Measurements from ENCODE around the gene FCHSD2. TPM values are rescaled to one million over a fixed set of nuclear protein-coding genes. Genes with fewer than 3 reads are reported as not detected.

Gene FCHSD2
- total and polyA plus RNA-seq, 9 of the 15 experiments (the other 6 are each of a cell fraction or from before 2014, with no cell fraction given) = 1.8 to 14.7 (median 6.4) TPM

GRCh38 chr11:72824811-72825505, 317.2 kb downstream of the FCHSD2 start:
- CTCF ChIA-PET (ENCODE audit: low intra/inter-chr PET ratio) = interaction anchor here (0.9 kb wide), 1 partner anchor 16 kb away, joined by 6 read pairs; no protein-coding TSS in a partner anchor
- WGBS (ENCODE audit: insufficient coverage, low coverage, missing lambda C conversion rate) = 42% methylated on average over 12 of the region's 15 CpGs
- intact Hi-C loops (cut with micrococcal nuclease) = no loop called here
- no peak for DNase-seq (ENCODE audit: extremely low read depth in 1 of 4, low spot score in 3 of 4)
- no peak overlapping the region for H3K4me3 ChIP-seq
- no TSS peak for BruUV-seq (replicated peaks)
- no peak overlapping the region for H3K4me2 ChIP-seq (ENCODE audit: insufficient read depth, low read length)
- in situ Hi-C loops (cut with MboI) = loop anchor here (5.0 kb wide), 1 partner anchor 417 kb away; no protein-coding TSS in a partner anchor
- FAIRE-seq = no peak
- no peak overlapping the region for H2AFZ ChIP-seq (ENCODE audit: low read depth, low read length)
- H3K79me2 ChIP-seq (ENCODE audit: control insufficient read depth, insufficient read depth, low read length) = no peaks in the 10 kb centered on the region
- H3K9me3 ChIP-seq (replicated peaks; ENCODE audit: control insufficient read depth, insufficient read depth, low read depth, low read length) = no peaks in the 10 kb centered on the region
- no peaks in the 10 kb centered on the region for H3K36me3 ChIP-seq (ENCODE audit: control insufficient read depth, insufficient read depth, low read length)
- peaks cover 0 to 38% of the 10 kb centered on the region in 2 experiments; a peak in 2 of 5 replicates for H3K4me1 ChIP-seq (replicated peaks in 1 of 2; ENCODE audit: control insufficient read depth in 2 of 2, insufficient read depth in 2 of 2, low read length in 2 of 2)
- ATAC-seq = no peak
- TF ChIP-seq POLR2G (IDR thresholded peaks at IDR 0.05; ENCODE audit: low read depth, low read length) = 0 out of 2 replicates have a peak, but pooled peaks have one; percentile 44
- TF ChIP-seq CC2D1A (IDR thresholded peaks at IDR 0.05) = no peak
- H3K9ac ChIP-seq (ENCODE audit: insufficient read depth in 1 of 2, low read depth in 2 of 2, low read length in 2 of 2) = peak overlapping the region in 1 of 2 experiments; percentile 10; a peak in 1 of 4 replicates
- POLR2A ChIA-PET = interaction anchor here (0.6 to 1.4 kb wide), 3 partner anchors 8 to 1925 kb away, joined by 3 to 4 read pairs (median 3); no protein-coding TSS in a partner anchor
- H4K20me1 ChIP-seq (replicated peaks; ENCODE audit: control insufficient read depth, insufficient read depth, low read length) = no peaks in the 10 kb centered on the region
- H3K9me1 ChIP-seq (ENCODE audit: control insufficient read depth, insufficient read depth, low read length) = no peaks in the 10 kb centered on the region
- H3K27me3 ChIP-seq (ENCODE audit: control insufficient read depth in 2 of 2, insufficient read depth in 2 of 2, low read length in 2 of 2) = no peaks in the 10 kb centered on the region
- no peak overlapping the region for H3K27ac ChIP-seq (ENCODE audit: extremely low read depth, low read depth, low read length)

DNA sequence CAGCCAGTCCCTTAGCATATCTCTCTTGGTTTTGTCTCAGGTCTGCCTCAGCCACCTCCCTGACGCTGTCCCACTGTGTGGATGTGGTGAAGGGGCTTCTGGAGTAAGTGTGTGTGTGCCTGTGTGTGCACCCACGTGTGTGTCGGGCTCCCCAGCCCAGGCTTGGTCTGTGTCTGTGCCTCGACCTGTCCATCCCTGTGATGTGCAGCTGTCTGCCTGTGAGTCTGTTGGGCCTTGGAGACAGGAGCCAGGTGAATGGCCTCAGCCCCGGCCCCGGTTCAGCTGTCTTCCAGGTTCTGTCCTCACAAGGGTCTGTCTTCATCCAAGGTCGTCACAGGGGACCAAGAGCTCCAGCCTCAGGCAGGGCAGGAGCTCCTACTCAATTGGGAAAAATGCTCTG, 318.1 kb downstream of the FCHSD2 start:
- Histone ChIP-seq H2AFZ (ENCODE audit: low read depth, low read length) (no peak overlapping the region), H3K9me3 (replicated peaks; ENCODE audit: control insufficient read depth, insufficient read depth, low read depth, low read length) (no peaks in the 10 kb centered on the region), H3K27me3 (ENCODE audit: control insufficient read depth in 2 of 2, insufficient read depth in 2 of 2, low read length in 2 of 2) (no peaks in the 10 kb centered on the region), H3K27ac (ENCODE audit: extremely low read depth, low read depth, low read length) (no peak overlapping the region), H3K36me3 (ENCODE audit: control insufficient read depth, insufficient read depth, low read length) (no peaks in the 10 kb centered on the region), H3K9ac (ENCODE audit: insufficient read depth in 1 of 2, low read depth in 2 of 2, low read length in 2 of 2) (0 out of 4 replicates have a peak overlapping the region, but pooled peaks of 1 of the 2 experiments have one; percentile 29), H3K4me1 (replicated peaks in 1 of 2; ENCODE audit: control insufficient read depth in 2 of 2, insufficient read depth in 2 of 2, low read length in 2 of 2) (peaks cover 0 to 35% of the 10 kb centered on the region in 2 experiments; a peak in 2 of 5 replicates), H3K4me3 (no peak overlapping the region), H3K79me2 (ENCODE audit: control insufficient read depth, insufficient read depth, low read length) (no peaks in the 10 kb centered on the region), H3K4me2 (ENCODE audit: insufficient read depth, low read length) (no peak overlapping the region), H3K9me1 (ENCODE audit: control insufficient read depth, insufficient read depth, low read length) (no peaks in the 10 kb centered on the region), H4K20me1 (replicated peaks; ENCODE audit: control insufficient read depth, insufficient read depth, low read length) (no peaks in the 10 kb centered on the region)
- in situ Hi-C loops (cut with MboI) = no loop called here
- ATAC-seq = no peak
- POLR2A ChIA-PET = interaction anchor here (0.6 to 1.4 kb wide), 2 partner anchors 8 to 369 kb away, joined by 3 to 4 read pairs; no protein-coding TSS in a partner anchor
- WGBS (ENCODE audit: insufficient coverage, low coverage, missing lambda C conversion rate) = 33% methylated on average over 7 of the region's 7 CpGs
- BruUV-seq (replicated peaks) = no TSS peak
- FAIRE-seq = no peak
- DNase-seq (ENCODE audit: extremely low read depth in 1 of 4, low spot score in 3 of 4) = no peak
- intact Hi-C loops (cut with micrococcal nuclease) = no loop called here
- CTCF ChIA-PET (ENCODE audit: low intra/inter-chr PET ratio) = interaction anchor here (0.9 kb wide), 1 partner anchor 17 kb away, joined by 6 read pairs; no protein-coding TSS in a partner anchor
- TF ChIP-seq FOS (IDR thresholded peaks at IDR 0.05; ENCODE audit: extremely low read depth, insufficient read length) (no peak), CCAR2 (IDR thresholded peaks at IDR 0.05; ENCODE audit: low read depth, low read length) (no peak), NFYB (IDR thresholded peaks at IDR 0.05; ENCODE audit: extremely low read depth, insufficient read length) (no peak), ZNF23 (CRISPR knock-in tag; IDR thresholded peaks at IDR 0.05) (no peak), ZNF175 (CRISPR knock-in tag; IDR thresholded peaks at IDR 0.05; ENCODE audit: low read depth) (no peak), ZNF75A (CRISPR knock-in tag; IDR thresholded peaks at IDR 0.05) (no peak), ZNF707 (CRISPR knock-in tag; conservative IDR thresholded peaks at IDR 0.05) (no peak), ZNF134 (CRISPR knock-in tag; conservative IDR thresholded peaks at IDR 0.05) (no peak), PRMT5 (CRISPR knock-in tag; IDR thresholded peaks at IDR 0.05) (no peak), CSDE1 (IDR thresholded peaks at IDR 0.05) (no peak)
- TF ChIP-seq, protein P1, sequence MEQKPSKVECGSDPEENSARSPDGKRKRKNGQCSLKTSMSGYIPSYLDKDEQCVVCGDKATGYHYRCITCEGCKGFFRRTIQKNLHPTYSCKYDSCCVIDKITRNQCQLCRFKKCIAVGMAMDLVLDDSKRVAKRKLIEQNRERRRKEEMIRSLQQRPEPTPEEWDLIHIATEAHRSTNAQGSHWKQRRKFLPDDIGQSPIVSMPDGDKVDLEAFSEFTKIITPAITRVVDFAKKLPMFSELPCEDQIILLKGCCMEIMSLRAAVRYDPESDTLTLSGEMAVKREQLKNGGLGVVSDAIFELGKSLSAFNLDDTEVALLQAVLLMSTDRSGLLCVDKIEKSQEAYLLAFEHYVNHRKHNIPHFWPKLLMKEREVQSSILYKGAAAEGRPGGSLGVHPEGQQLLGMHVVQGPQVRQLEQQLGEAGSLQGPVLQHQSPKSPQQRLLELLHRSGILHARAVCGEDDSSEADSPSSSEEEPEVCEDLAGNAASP (IDR thresholded peaks at IDR 0.05) = no peak

Data from K562 (cell line).